ENCODE data around the gene MICU1. TPM values are rescaled to one million over a fixed set of nuclear protein-coding genes. Genes with fewer than 3 reads are reported as not detected.

MICU1 gene
- total RNA-seq, 1 experiment from 2014 or later, result 39.4 TPM

DNA sequence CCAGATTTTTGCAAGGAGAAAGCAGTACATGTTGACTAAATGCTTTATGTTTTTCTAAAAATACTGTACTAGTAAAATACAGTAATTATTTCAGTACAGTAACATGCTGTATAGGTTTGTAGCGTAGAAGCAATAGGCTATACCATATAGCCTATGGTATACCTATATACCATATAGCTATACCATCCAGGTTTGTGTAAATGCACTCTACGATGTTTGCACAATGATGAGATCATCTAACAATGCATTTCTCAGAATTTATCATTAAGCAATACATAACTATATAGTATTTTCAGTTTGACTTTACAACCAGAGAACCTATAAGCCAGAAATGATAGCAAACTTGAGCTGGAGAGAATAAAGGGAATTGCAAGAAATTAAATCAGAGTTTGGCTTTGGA is 161.4 kb downstream of the MICU1 start:
- H3K9ac ChIP-seq (ENCODE audit: low read length), result no peak overlapping the region
- H2AFZ ChIP-seq (ENCODE audit: low read depth, low read length, poor library complexity, severe bottlenecking), result no peak overlapping the region
- POLR2A ChIA-PET, result no interaction called here
- no peaks in the 10 kb centered on the region; a peak in 1 of 4 replicates for H3K4me1 ChIP-seq (ENCODE audit: control insufficient read depth in 1 of 2, insufficient read depth in 2 of 2, low read length in 2 of 2)
- H3K27me3 ChIP-seq (ENCODE audit: insufficient read depth, low read length), result no peaks in the 10 kb centered on the region
- no peak overlapping the region for H3K4me3 ChIP-seq (replicated peaks in 1 of 2; ENCODE audit: low read depth in 1 of 2, low read length in 2 of 2)
- intact Hi-C loops (cut with micrococcal nuclease), result no loop called here
- H3K9me3 ChIP-seq (ENCODE audit: control insufficient read depth in 1 of 2, insufficient read depth in 1 of 2, low read depth in 1 of 2, low read length in 2 of 2), result no peaks in the 10 kb centered on the region
- ATAC-seq (no peak), DNase-seq (ENCODE audit: low read depth, low spot score) (no peak)
- no peaks in the 10 kb centered on the region for H3K9me2 ChIP-seq (ENCODE audit: insufficient read depth)
- BruUV-seq (replicated peaks), result no TSS peak
- RAD21 ChIA-PET (ENCODE audit: low non-redundant PET in 1 of 2, low total read pairs in 2 of 2, uncharacterized antibody in 2 of 2, unreplicated experiment in 2 of 2), result no interaction called here
- no peaks in the 10 kb centered on the region for H3K36me3 ChIP-seq (ENCODE audit: control insufficient read depth in 1 of 2, insufficient read depth in 2 of 2, low read length in 2 of 2)
- no peaks in the 10 kb centered on the region for H3K79me2 ChIP-seq (ENCODE audit: insufficient read depth, low read length)
- TF ChIP-seq CBX3 (IDR thresholded peaks at IDR 0.05; ENCODE audit: low read depth) (no peak), SRF (IDR thresholded peaks at IDR 0.05; ENCODE audit: low read depth) (no peak), SIN3A (IDR thresholded peaks at IDR 0.05; ENCODE audit: low read depth) (no peak), FOSL1 (IDR thresholded peaks at IDR 0.05; ENCODE audit: low read depth) (no peak), CEBPB (IDR thresholded peaks at IDR 0.05; ENCODE audit: low read depth) (no peak), SP1 (IDR thresholded peaks at IDR 0.05; ENCODE audit: low read depth) (no peak), EZH2 (IDR thresholded peaks at IDR 0.05) (no peak), EGR1 (IDR thresholded peaks at IDR 0.05; ENCODE audit: low read depth) (no peak)
- TF ChIP-seq, protein P1, sequence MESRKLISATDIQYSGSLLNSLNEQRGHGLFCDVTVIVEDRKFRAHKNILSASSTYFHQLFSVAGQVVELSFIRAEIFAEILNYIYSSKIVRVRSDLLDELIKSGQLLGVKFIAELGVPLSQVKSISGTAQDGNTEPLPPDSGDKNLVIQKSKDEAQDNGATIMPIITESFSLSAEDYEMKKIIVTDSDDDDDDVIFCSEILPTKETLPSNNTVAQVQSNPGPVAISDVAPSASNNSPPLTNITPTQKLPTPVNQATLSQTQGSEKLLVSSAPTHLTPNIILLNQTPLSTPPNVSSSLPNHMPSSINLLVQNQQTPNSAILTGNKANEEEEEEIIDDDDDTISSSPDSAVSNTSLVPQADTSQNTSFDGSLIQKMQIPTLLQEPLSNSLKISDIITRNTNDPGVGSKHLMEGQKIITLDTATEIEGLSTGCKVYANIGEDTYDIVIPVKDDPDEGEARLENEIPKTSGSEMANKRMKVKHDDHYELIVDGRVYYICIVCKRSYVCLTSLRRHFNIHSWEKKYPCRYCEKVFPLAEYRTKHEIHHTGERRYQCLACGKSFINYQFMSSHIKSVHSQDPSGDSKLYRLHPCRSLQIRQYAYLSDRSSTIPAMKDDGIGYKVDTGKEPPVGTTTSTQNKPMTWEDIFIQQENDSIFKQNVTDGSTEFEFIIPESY (IDR thresholded peaks at IDR 0.05; ENCODE audit: extremely low read depth, insufficient replicate concordance, low read length), result no peak
- TF ChIP-seq, protein P2, sequence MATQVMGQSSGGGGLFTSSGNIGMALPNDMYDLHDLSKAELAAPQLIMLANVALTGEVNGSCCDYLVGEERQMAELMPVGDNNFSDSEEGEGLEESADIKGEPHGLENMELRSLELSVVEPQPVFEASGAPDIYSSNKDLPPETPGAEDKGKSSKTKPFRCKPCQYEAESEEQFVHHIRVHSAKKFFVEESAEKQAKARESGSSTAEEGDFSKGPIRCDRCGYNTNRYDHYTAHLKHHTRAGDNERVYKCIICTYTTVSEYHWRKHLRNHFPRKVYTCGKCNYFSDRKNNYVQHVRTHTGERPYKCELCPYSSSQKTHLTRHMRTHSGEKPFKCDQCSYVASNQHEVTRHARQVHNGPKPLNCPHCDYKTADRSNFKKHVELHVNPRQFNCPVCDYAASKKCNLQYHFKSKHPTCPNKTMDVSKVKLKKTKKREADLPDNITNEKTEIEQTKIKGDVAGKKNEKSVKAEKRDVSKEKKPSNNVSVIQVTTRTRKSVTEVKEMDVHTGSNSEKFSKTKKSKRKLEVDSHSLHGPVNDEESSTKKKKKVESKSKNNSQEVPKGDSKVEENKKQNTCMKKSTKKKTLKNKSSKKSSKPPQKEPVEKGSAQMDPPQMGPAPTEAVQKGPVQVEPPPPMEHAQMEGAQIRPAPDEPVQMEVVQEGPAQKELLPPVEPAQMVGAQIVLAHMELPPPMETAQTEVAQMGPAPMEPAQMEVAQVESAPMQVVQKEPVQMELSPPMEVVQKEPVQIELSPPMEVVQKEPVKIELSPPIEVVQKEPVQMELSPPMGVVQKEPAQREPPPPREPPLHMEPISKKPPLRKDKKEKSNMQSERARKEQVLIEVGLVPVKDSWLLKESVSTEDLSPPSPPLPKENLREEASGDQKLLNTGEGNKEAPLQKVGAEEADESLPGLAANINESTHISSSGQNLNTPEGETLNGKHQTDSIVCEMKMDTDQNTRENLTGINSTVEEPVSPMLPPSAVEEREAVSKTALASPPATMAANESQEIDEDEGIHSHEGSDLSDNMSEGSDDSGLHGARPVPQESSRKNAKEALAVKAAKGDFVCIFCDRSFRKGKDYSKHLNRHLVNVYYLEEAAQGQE (IDR thresholded peaks at IDR 0.05; ENCODE audit: low read depth), result no peak
- TF ChIP-seq, protein P3, sequence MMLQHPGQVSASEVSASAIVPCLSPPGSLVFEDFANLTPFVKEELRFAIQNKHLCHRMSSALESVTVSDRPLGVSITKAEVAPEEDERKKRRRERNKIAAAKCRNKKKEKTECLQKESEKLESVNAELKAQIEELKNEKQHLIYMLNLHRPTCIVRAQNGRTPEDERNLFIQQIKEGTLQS (IDR thresholded peaks at IDR 0.05), result no peak
- TF ChIP-seq, protein P4, sequence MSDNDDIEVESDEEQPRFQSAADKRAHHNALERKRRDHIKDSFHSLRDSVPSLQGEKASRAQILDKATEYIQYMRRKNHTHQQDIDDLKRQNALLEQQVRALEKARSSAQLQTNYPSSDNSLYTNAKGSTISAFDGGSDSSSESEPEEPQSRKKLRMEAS (IDR thresholded peaks at IDR 0.05), result no peak
- no peak overlapping the region for H3K4me2 ChIP-seq (ENCODE audit: low read length)
- no peak overlapping the region for H3K27ac ChIP-seq (ENCODE audit: low read depth, low read length)
- no peaks in the 10 kb centered on the region for H4K20me1 ChIP-seq (ENCODE audit: insufficient read depth)
- CTCF ChIA-PET, result no interaction called here

Measured in HCT116 (cell line).